CD4-positive, alpha-beta T cell (primary cell): ENCODE measurements around the gene HERPUD2. TPM values are rescaled to one million over a fixed set of nuclear protein-coding genes. Genes with fewer than 3 reads are reported as not detected.

Experiments
- ATAC-seq: fragments of 200-7000 bp; cut with Tn5 transposase; one replicate; pipeline ENCODE4 v1.10.0; 2022; ENCODE audit warnings: mild to moderate bottlenecking; ENCODE audit not compliant: poor library complexity
- CTCF ChIA-PET: fragments of 350-600 bp; sonication (Branson Sonifier 250); formaldehyde crosslinking; loops from one replicate; lab custom pipeline; 2021; ENCODE audit warnings: antibody characterized with exemption, inconsistent platforms; lab: Charles Lee
- POLR2A ChIA-PET: fragments of 350-600 bp; sonication (Branson Sonifier 250); formaldehyde crosslinking; loops from one replicate; lab custom pipeline; 2021; ENCODE audit warnings: antibody characterized with exemption, inconsistent platforms; lab: Charles Lee
- DNase-seq, 14 experiments: peaks; one replicate each; pipeline ENCODE4 v3.0.0-alpha.2; 2013 to 2020; ENCODE audit warnings: mixed read lengths in 2 of 14
- H3K27ac ChIP-seq, 2 donors: one replicate each; pipeline versions ENCODE4 v1.5.1 to v1.7.0; 2013; ENCODE audit warnings: low read length in 2 of 2, low read depth in 1 of 2, mild to moderate bottlenecking in 1 of 2
- H3K27me3 ChIP-seq, 2 experiments: 1 replicate in 1 of 2; 2 replicates in 1 of 2; pipeline versions ENCODE4 v1.6.1 to v1.7.0; 2013; ENCODE audit warnings: low read length in 2 of 2, control low read depth in 1 of 2, mild to moderate bottlenecking in 1 of 2, moderate library complexity in 1 of 2; ENCODE audit not compliant: insufficient read depth in 2 of 2, control insufficient read depth in 1 of 2
- H3K36me3 ChIP-seq: one replicate; pipeline ENCODE4 v1.6.1; 2013; ENCODE audit warnings: low read length, control low read depth; ENCODE audit not compliant: insufficient read depth
- H3K4me1 ChIP-seq: one replicate; pipeline ENCODE4 v1.6.1; 2013; ENCODE audit warnings: low read length, control low read depth; ENCODE audit not compliant: insufficient read depth
- H3K4me3 ChIP-seq: one replicate; pipeline ENCODE4 v1.5.1; 2013; ENCODE audit warnings: mild to moderate bottlenecking, low read length, moderate library complexity
- H3K9me3 ChIP-seq, 2 experiments: 1 replicate in 1 of 2; 2 replicates in 1 of 2; pipeline versions ENCODE4 v1.6.1 to v1.7.0; 2013; ENCODE audit warnings: low read length in 2 of 2, mild to moderate bottlenecking in 2 of 2, control low read depth in 1 of 2, moderate library complexity in 1 of 2; ENCODE audit not compliant: control insufficient read depth in 1 of 2, insufficient read depth in 1 of 2
- H3K27ac Mint-ChIP-seq: one replicate; pipeline ENCODE4 v1.8.0; 2020; ENCODE audit warnings: mixed read lengths
- H3K27me3 Mint-ChIP-seq: one replicate; pipeline ENCODE4 v1.8.0; 2021; ENCODE audit warnings: mixed read lengths
- H3K36me3 Mint-ChIP-seq: one replicate; pipeline ENCODE4 v1.8.0; 2021; ENCODE audit warnings: low read depth, mixed read lengths
- H3K4me1 Mint-ChIP-seq: one replicate; pipeline ENCODE4 v1.8.0; 2021; ENCODE audit warnings: low read depth, mixed read lengths
- H3K4me3 Mint-ChIP-seq: one replicate; pipeline ENCODE4 v1.8.0; 2020; ENCODE audit warnings: mild to moderate bottlenecking, mixed read lengths
- H3K9me3 Mint-ChIP-seq: one replicate; pipeline ENCODE4 v1.8.0; 2020; ENCODE audit warnings: mixed read lengths
- intact Hi-C, 2 experiments: fragments of 100-400 bp; cut with DNase I in 1 of 2; cut with micrococcal nuclease in 1 of 2; formaldehyde crosslinking; loops; one replicate each; pipeline versions ENCODE4 v1.15.1 to v1.9.0; 2023 to 2025; cut with DNase I, micrococcal nuclease
- total RNA-seq, 174 experiments: library from RNA in 2 of 174; stranded (reverse) in 2 of 174; gene quantifications; one replicate each; pipeline ENCODE4 v1.2.3 and lab custom pipeline; 2021 to 2026
- TF ChIP-seq, protein P1 (sequence below): fragments of 200-600 bp; IDR thresholded peaks from one replicate; pipeline ENCODE4 v1.8.0; 2022; ENCODE audit warnings: antibody characterized with exemption, mild to moderate bottlenecking

HERPUD2 gene
- total RNA-seq, 2 experiments from 2014 or later = 113 to 127 TPM

GRCh38 chr7:35726654-35727053, 31.7 kb upstream of the HERPUD2 start:
- intact Hi-C loops = loop anchor here in 1 of 2 experiments (5.0 kb wide), 1 partner anchor 49 kb away; no protein-coding TSS in a partner anchor
- H3K27me3 ChIP-seq = no peaks in the 10 kb centered on the region
- Mint-ChIP-seq H3K4me1 (peaks cover 80% of the 10 kb centered on the region), H3K9me3 (no peaks in the 10 kb centered on the region), H3K36me3 (no peaks in the 10 kb centered on the region), H3K4me3 (no peak overlapping the region), H3K27ac (peak overlapping the region; percentile 94), H3K27me3 (no peaks in the 10 kb centered on the region)
- POLR2A ChIA-PET = interaction anchor here (0.7 to 4.5 kb wide), 6 partner anchors 8 to 74 kb away, joined by 3 to 65 read pairs (median 14); partner anchors contain the start of genes HERPUD2 and SEPTIN7
- no peaks in the 10 kb centered on the region for H3K36me3 ChIP-seq
- CTCF ChIA-PET = interaction anchor here (2.2 kb wide), 1 partner anchor 74 kb away, joined by 5 read pairs; the partner anchor contains the start of gene SEPTIN7
- no peak overlapping the region for H3K27ac ChIP-seq
- peaks cover 55% of the 10 kb centered on the region for H3K4me1 ChIP-seq
- H3K9me3 ChIP-seq = no peaks in the 10 kb centered on the region
- DNase-seq (no peak), ATAC-seq (no peak)
- no peak overlapping the region for H3K4me3 ChIP-seq
- TF ChIP-seq, protein P1, sequence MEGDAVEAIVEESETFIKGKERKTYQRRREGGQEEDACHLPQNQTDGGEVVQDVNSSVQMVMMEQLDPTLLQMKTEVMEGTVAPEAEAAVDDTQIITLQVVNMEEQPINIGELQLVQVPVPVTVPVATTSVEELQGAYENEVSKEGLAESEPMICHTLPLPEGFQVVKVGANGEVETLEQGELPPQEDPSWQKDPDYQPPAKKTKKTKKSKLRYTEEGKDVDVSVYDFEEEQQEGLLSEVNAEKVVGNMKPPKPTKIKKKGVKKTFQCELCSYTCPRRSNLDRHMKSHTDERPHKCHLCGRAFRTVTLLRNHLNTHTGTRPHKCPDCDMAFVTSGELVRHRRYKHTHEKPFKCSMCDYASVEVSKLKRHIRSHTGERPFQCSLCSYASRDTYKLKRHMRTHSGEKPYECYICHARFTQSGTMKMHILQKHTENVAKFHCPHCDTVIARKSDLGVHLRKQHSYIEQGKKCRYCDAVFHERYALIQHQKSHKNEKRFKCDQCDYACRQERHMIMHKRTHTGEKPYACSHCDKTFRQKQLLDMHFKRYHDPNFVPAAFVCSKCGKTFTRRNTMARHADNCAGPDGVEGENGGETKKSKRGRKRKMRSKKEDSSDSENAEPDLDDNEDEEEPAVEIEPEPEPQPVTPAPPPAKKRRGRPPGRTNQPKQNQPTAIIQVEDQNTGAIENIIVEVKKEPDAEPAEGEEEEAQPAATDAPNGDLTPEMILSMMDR = no peak

DNA sequence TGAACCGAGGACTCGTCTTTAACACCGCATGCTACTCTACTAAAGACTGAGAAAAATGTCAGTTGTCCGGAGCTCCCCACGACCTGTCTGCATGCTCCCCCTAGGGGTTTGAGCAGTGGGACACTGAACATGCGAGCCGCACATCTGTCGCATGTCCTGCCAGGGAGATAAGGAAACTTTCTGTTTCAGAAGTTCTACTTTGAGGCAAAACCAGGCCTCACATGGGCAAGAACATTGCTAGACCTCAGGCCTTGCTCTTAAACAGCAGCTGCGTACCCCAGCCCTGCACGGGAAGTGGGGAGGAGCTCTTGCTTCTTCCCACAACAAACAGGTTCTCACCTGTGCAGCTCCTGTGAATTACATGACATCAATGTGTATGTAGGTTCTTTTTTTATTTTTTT, 30.3 kb upstream of the HERPUD2 start:
- Mint-ChIP-seq H3K36me3 (no peaks in the 10 kb centered on the region), H3K9me3 (no peaks in the 10 kb centered on the region), H3K27ac (peak overlapping the region; percentile 94), H3K4me3 (peak overlapping the region; percentile 73), H3K27me3 (no peaks in the 10 kb centered on the region), H3K4me1 (peaks cover 76% of the 10 kb centered on the region)
- ChIA-PET CTCF (interaction anchor here (0.9 to 3.7 kb wide), 8 partner anchors 14 to 248 kb away, joined by 3 to 21 read pairs (median 4); partner anchors contain the start of genes HERPUD2 and SEPTIN7), POLR2A (interaction anchor here (0.9 to 4.5 kb wide), 9 partner anchors 10 to 107 kb away, joined by 3 to 65 read pairs (median 5); partner anchors contain the start of genes HERPUD2 and SEPTIN7)
- peaks cover 52% of the 10 kb centered on the region for H3K4me1 ChIP-seq
- TF ChIP-seq, protein P1 = peak; percentile 52
- peak; percentile 91 for ATAC-seq
- peak overlapping the region in 1 of 2 donors; percentile 52 for H3K27ac ChIP-seq
- DNase-seq = peak; percentile 41 to 92 (median 54)
- H3K27me3 ChIP-seq = no peaks in the 10 kb centered on the region
- peak overlapping the region; percentile 17 for H3K4me3 ChIP-seq
- intact Hi-C loops = loop anchor here in 1 of 2 experiments (1.0 to 5.0 kb wide), 4 partner anchors 16 to 76 kb away; partner anchors contain the start of genes HERPUD2 and SEPTIN7
- no peaks in the 10 kb centered on the region for H3K9me3 ChIP-seq
- H3K36me3 ChIP-seq = no peaks in the 10 kb centered on the region

DNA sequence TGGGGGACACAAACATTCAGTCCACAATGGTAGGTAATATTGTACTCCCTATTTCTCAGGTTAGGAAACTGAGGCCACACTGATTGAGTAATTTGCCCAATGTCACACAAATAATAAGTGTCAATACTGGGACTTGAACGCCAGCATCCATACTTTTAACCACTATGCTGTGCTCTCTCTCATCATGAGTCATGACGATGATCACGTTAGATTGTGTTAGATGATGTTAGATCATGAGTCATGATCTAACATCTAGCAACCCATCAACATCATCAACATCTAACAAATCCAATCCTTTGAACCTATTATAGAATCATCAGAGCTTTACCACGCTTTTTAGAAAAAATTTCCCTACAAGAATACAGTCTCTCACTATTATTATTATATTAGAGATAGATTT, 28.1 kb upstream of the HERPUD2 start:
- ChIA-PET CTCF (interaction anchor here (1.7 to 3.7 kb wide), 3 partner anchors 10 to 79 kb away, joined by 6 to 21 read pairs (median 7); partner anchors contain the start of gene SEPTIN7), POLR2A (interaction anchor here (4.5 kb wide), 1 partner anchor 78 kb away, joined by 65 read pairs; the partner anchor contains the start of gene SEPTIN7)
- Histone ChIP-seq H3K4me3 (no peak overlapping the region), H3K36me3 (no peaks in the 10 kb centered on the region), H3K4me1 (peaks cover 35% of the 10 kb centered on the region), H3K27me3 (no peaks in the 10 kb centered on the region), H3K9me3 (no peaks in the 10 kb centered on the region), H3K27ac (no peak overlapping the region)
- DNase-seq = peak in 3 of 14 experiments; percentile 51 to 71 (median 60)
- Mint-ChIP-seq H3K27me3 (no peaks in the 10 kb centered on the region), H3K4me3 (no peak overlapping the region), H3K36me3 (no peaks in the 10 kb centered on the region), H3K4me1 (peaks cover 56% of the 10 kb centered on the region), H3K9me3 (no peaks in the 10 kb centered on the region), H3K27ac (peak overlapping the region; percentile 9)
- intact Hi-C loops = no loop called here
- TF ChIP-seq, protein P1 = no peak
- peak; percentile 40 for ATAC-seq
